HFF-Myc (cell line): Measurements from ENCODE around the gene SFTPD.
"Not testable (repeated sequence)": the region's sequence is repeated elsewhere in the genome, so short reads cannot be mapped to it uniquely, and the experiment has no call there.

Source experiments
- DNase-seq: peaks from one replicate; pipeline ENCODE4 v3.0.0-alpha.2; 2011; ENCODE audit warnings: low read depth; ENCODE audit errors: extremely low read depth
- H3K4me3 ChIP-seq: replicated peaks from 2 replicates; pipeline ENCODE4 v1.5.1; 2011; ENCODE audit warnings: low read depth, mild to moderate bottlenecking, control low read depth, low read length
- CTCF ChIP-seq: IDR thresholded peaks from 2 replicates; pipeline ENCODE4 v1.5.1; 2012; ENCODE audit warnings: mild to moderate bottlenecking, low read depth, low read length, control low read depth; ENCODE audit errors: missing control alignments

SFTPD gene

GRCh38 chr10:79948976-79949722 is at the start of gene SFTPD:
TSS of gene SFTPD (minus strand) at chr10:79949105. CDS start at chr10:79946659, 2,446 bp downstream.
- no peak for TF ChIP-seq CTCF
- H3K4me3 ChIP-seq, result no peak within 1 kb of the TSS
- DNase-seq, result no peak

DNA sequence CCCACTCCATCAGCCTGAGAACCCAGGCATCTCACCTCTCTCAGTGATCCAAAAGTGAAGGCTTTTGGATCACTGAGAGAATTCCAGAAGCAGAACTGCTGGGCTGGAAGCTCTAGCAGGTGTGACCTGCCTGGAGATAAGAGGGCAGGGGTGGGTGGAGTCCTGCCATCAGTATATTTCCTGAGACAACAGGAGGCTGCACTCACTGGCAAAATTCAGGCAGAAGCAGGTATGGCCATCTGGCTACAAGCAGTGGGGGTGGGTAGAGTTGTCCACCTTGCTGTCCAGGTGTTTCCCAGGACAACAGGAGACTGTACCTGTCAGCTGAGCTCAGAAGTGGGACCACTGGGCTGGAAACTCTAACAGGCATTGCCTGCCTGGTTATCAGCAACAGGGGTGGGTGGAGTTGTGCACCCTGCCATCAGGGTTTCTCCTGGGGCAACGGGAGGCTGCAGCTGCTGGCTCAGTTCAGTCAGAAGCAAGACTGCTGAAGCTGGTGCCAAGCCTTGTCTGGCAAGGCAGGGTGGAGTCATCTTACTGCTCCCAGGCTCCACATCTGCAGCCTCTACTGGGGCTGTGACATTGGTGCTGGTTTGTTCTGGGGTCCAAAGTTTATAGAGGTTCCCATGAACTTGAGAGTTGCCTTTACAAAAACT is 47.2 kb upstream of the SFTPD start:
- TF ChIP-seq CTCF, result no peak
- no peak overlapping the region for H3K4me3 ChIP-seq
- no peak for DNase-seq

DNA sequence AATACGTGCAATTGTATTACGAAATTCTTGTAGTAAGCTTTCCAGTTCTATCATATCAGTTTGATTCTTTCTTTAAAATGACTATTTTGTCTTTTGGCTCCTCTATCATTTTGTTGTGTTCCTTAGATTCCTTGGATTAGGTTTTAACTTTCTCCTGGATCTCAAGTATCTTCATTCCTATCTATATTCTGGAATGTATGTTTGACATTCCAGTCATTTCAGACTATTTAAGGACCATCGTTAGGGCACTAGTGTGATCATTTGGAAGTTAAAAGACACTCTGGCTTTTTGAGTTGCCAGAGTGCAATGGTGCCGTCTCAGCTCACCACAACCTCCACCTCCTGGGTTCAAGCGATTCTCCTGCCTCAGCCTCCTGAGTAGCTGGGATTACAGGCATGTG is 45.7 kb upstream of the SFTPD start:
- no peak overlapping the region for H3K4me3 ChIP-seq
- no peak for TF ChIP-seq CTCF
- DNase-seq, result no peak

GRCh38 chr10:79988199-79988598 is 39.3 kb upstream of the SFTPD start:
- DNase-seq, H3K4me3 ChIP-seq: not testable (repeated sequence)

GRCh38 chr10:79986661-79987060 is 37.8 kb upstream of the SFTPD start:
- H3K4me3 ChIP-seq, DNase-seq: not testable (repeated sequence)

DNA sequence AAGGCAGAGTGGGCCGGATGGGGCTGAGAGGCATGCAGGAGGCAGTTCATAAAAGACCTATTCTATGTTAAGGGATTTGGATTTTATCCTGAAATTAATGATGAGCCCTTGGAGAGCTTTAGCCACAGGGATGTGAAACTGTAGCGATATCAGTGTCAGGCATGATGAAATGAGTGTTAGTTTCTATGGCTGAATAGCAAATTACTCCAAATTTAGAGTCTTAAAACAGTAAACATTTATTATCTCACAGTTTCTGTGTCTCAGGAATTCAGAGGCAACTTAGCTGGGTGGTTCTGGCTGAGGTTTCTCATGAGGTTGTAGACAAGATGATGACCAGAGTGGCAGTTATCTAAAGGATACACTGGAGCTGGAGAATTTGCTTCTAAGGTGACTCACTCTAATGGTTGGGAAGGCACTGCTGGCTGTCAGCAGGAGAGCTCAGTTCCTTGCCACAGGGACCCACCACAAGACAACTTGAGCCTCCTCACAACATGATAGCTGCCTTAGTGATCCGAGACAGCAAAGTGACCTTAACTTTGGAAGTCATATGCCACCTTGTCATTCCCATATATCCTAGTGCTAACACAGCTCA is 36.7 kb upstream of the SFTPD start:
- no peak for DNase-seq
- H3K4me3 ChIP-seq, result no peak overlapping the region
- no peak for TF ChIP-seq CTCF

DNA sequence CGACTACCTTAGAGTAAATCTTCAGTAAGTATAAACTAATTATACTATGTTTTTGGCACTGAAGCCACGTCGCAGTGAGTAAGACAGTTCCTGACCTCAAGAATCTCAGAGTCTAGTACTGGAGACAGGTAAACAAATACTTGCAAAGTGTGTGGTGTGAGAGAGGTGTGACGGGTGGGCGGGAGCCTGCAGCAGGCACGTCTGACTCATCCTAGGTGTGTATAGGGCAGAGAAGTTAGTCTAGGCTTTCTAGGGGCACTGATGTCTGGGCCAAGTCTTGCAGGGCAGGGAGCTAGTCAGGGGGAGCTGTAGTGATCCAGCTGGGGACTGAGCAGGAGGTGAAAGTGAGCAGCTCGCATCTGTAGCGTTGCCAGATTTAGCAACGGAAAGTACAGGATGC is 35.9 kb upstream of the SFTPD start:
- no peak for DNase-seq
- TF ChIP-seq CTCF, result no peak
- no peak overlapping the region for H3K4me3 ChIP-seq
